Measurements from ENCODE around the gene NXPH4.

The NXPH4 gene

DNA sequence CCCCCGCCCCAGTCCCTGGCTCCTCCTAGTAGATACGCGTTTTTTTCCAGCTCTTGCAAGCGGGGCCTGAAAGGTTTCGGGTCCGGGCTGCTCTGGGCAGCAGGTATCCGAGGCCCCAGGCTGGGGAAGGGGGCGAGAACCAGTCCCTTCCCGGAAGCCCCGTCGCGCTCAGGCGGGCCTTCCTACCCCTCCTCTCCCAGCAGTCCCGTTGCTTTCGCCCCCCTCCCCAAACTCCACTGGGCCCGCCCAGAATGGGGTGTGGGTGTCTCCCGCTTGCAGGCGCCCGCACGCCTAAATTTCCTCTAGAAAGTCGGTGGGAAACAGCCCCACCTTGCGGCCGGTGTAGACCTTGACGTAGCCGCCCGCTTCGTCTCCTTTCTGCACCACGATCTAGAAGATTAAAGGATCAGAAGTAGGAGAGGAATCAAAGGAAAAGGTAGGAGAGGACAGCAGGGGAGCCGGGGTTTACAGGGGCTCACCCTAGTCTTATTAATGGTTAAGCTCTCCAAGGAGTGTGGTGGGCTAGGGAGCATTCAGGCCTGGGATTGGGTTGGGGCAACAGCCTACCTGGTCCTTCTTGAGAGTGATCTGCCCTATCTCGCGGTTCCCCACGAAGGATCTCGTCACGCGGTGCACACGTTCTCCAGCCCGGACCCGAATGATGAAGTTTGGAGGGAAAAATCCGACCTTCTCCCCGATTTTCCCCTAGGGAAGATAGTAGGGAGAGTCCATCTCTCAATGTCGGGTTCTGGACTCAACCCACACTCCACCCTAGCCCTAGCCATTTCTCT, 27.1 kb downstream of the NXPH4 start:
- peak overlapping the region; percentile 20 for H3K4me3 ChIP-seq (ENCODE audit: low read length)
- TF ChIP-seq CTCF (conservative IDR thresholded peaks at IDR 0.05; ENCODE audit: low read depth, low read length), result peak; percentile 85
- no peak for DNase-seq (ENCODE audit: low read depth)

DNA sequence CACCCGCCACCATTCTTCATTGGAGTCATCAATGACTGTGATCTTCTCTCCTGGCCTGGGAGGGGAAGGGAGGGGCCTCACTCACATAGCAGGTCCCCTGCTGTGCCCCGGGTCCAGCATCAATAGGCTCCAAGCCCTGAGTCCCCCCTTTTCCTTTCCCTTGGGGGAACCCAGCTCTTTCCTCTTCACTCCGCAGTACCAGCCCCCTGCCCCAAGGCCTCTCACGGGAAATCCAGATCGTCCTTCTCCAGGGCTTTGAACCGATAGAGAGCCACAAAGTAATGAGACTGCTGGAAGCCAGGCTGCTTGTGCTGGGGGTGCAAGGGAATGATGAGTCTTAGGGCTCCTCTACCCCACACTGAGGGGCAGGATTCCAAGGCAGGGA, 27.7 kb downstream of the NXPH4 start:
- no peak overlapping the region for H3K4me3 ChIP-seq (ENCODE audit: low read length)
- DNase-seq (ENCODE audit: low read depth), result no peak
- no peak for TF ChIP-seq CTCF (conservative IDR thresholded peaks at IDR 0.05; ENCODE audit: low read depth, low read length)

DNA sequence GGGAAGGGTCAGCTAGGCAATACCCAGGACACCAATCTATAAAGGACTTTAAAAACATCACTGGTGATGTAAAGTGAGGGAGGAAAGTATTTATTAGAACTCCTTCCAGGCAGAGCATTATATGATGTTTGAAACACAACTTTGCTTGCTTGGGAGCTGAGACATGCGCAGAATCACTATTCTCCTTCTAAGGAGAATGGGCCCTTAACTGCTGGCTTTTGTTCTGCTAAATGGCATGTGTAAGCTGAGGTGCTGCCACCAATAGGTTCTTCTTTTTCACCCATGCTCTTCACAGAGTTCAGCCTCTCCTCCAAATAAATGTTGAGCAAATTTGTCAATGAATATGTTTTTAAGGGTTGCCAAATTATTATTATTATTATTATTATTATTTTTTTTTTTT, 30.4 kb downstream of the NXPH4 start:
- no peak overlapping the region for H3K4me3 ChIP-seq (ENCODE audit: low read length)
- no peak for DNase-seq (ENCODE audit: low read depth)
- no peak for TF ChIP-seq CTCF (conservative IDR thresholded peaks at IDR 0.05; ENCODE audit: low read depth, low read length)

GRCh38 chr12:57248934-57249742, 32.5 kb downstream of the NXPH4 start:
- DNase-seq (ENCODE audit: low read depth), result no peak

DNA sequence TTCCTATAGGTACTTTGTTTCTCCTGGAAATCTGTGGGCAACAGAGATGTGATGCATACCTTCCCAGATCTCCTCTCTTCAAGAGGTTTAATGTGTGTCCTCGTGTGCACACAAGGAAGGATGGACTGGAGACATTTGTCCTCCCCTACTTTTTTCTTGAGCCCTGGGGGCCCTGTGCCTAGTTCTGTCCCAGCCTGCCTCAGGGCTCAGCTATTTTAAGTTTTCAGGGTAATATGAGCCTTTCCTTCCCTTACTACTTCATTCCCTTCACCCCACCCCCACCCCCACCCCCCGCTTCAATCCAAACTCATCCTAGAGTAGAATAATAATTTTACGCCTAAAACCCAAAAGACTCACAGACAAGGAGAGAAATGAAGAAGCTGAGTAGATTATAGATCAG, 33.9 kb downstream of the NXPH4 start:
- no peak for DNase-seq (ENCODE audit: low read depth)
- no peak overlapping the region for H3K4me3 ChIP-seq (ENCODE audit: low read length)
- TF ChIP-seq CTCF (conservative IDR thresholded peaks at IDR 0.05; ENCODE audit: low read depth, low read length), result no peak

More at GRCh38 chr12:57248934-57249742, 32.5 kb downstream of the NXPH4 start:
- TF ChIP-seq CTCF (conservative IDR thresholded peaks at IDR 0.05; ENCODE audit: low read depth, low read length), result no peak
- no peak overlapping the region for H3K4me3 ChIP-seq (ENCODE audit: low read length)

DNA sequence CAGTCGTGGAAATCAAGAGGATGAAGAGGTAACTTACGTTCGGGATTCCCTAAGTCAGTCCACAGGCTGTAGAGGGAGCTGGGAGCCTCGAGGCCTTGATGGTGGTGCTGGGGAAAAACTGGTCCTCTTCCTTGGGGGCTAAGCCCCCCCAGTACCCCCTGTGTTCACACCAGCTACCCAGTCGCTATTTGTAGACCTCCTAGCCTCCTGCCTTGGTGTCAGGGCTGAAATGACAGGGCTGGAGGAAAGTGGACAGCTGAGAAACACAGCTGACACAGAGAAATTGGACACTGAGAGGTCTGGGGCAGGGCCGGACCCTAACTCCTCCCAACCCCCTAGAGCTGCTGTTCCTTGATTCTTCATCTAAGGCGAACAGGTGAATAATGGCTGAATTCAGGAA, 34.4 kb downstream of the NXPH4 start, which contains the start of gene STAC3:
Gene STAC3, minus strand, starts transcription at position 232 of the 400 bp plus-strand sequence. CDS start 1,551 bp downstream, outside the sequence.
- no peak for DNase-seq (ENCODE audit: low read depth)
- H3K4me3 ChIP-seq (ENCODE audit: low read length), result no peak within 1 kb of the TSS
- no peak for TF ChIP-seq CTCF (conservative IDR thresholded peaks at IDR 0.05; ENCODE audit: low read depth, low read length)
